ENCODE results near the gene CCDC190. TPM values are rescaled to one million over a fixed set of nuclear protein-coding genes. Genes with fewer than 3 reads are reported as not detected.

Gene CCDC190
- total RNA-seq, 1 experiment from 2014 or later: not detected

DNA sequence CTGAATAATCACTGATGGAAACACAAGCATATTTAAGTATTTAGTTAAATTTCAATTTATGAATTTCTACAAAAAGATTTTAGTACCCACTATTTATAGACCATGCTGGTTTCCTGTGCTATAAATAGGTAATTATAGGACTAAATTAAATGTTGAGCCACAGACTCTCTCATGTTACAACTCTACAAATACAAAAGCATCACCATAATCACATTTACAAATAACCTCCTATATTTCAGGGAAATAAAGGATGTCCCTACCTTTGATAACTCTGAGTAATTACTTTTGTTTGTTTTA, 32.6 kb upstream of the CCDC190 start:
- ATAC-seq (no peak), DNase-seq (ENCODE audit: low read depth, low spot score) (no peak)
- Histone ChIP-seq H3K36me3 (ENCODE audit: control insufficient read depth in 1 of 2, insufficient read depth in 2 of 2, low read length in 2 of 2) (no peaks in the 10 kb centered on the region), H3K27me3 (ENCODE audit: insufficient read depth, low read length) (no peaks in the 10 kb centered on the region; the same call in 1 of the 2 replicates), H3K4me1 (ENCODE audit: control insufficient read depth in 1 of 2, insufficient read depth in 2 of 2, low read length in 2 of 2) (no peaks in the 10 kb centered on the region), H3K27ac (ENCODE audit: low read depth, low read length) (no peak overlapping the region), H3K9me2 (ENCODE audit: insufficient read depth) (no peaks in the 10 kb centered on the region; the same call in 1 of the 2 replicates), H3K9me3 (ENCODE audit: control insufficient read depth in 1 of 2, insufficient read depth in 1 of 2, low read depth in 1 of 2, low read length in 2 of 2) (no peaks in the 10 kb centered on the region), H3K4me3 (replicated peaks in 1 of 2; ENCODE audit: low read depth in 1 of 2, low read length in 2 of 2) (no peak overlapping the region), H3K79me2 (ENCODE audit: insufficient read depth, low read length) (no peaks in the 10 kb centered on the region), H3K4me2 (ENCODE audit: low read length) (no peak overlapping the region), H2AFZ (ENCODE audit: low read depth, low read length, poor library complexity, severe bottlenecking) (no peak overlapping the region), H3K9ac (ENCODE audit: low read length) (no peak overlapping the region), H4K20me1 (ENCODE audit: insufficient read depth) (no peaks in the 10 kb centered on the region)
- intact Hi-C loops (cut with micrococcal nuclease): no loop called here
- ChIA-PET CTCF (no interaction called here), POLR2A (no interaction called here), RAD21 (ENCODE audit: low non-redundant PET in 1 of 2, low total read pairs in 2 of 2, uncharacterized antibody in 2 of 2, unreplicated experiment in 2 of 2) (no interaction called here)
- BruUV-seq (replicated peaks): no TSS peak
- TF ChIP-seq ZFX (IDR thresholded peaks at IDR 0.05) (no peak), JUND (IDR thresholded peaks at IDR 0.05) (no peak), ELF1 (IDR thresholded peaks at IDR 0.05; ENCODE audit: borderline replicate concordance, low read depth) (no peak), SRF (IDR thresholded peaks at IDR 0.05; ENCODE audit: low read depth) (no peak), CTCF (IDR thresholded peaks at IDR 0.05 in 2 of 3, conservative IDR thresholded peaks at IDR 0.05 in 1 of 3; ENCODE audit: borderline replicate concordance in 1 of 3, insufficient read depth in 1 of 3, low read depth in 2 of 3, low read length in 2 of 3) (no peak), FOSL1 (IDR thresholded peaks at IDR 0.05; ENCODE audit: low read depth) (no peak), EZH2 (IDR thresholded peaks at IDR 0.05) (no peak), EZH2phosphoT487 (IDR thresholded peaks at IDR 0.05; ENCODE audit: borderline replicate concordance) (no peak), CEBPB (IDR thresholded peaks at IDR 0.05; ENCODE audit: low read depth) (no peak), EGR1 (IDR thresholded peaks at IDR 0.05; ENCODE audit: low read depth) (no peak), POLR2AphosphoS5 (IDR thresholded peaks at IDR 0.05; ENCODE audit: low read depth, low read length) (no peak), POLR2A (IDR thresholded peaks at IDR 0.05; ENCODE audit: borderline replicate concordance, extremely low read depth, insufficient read depth, insufficient read length) (no peak)
- TF ChIP-seq, protein P1, sequence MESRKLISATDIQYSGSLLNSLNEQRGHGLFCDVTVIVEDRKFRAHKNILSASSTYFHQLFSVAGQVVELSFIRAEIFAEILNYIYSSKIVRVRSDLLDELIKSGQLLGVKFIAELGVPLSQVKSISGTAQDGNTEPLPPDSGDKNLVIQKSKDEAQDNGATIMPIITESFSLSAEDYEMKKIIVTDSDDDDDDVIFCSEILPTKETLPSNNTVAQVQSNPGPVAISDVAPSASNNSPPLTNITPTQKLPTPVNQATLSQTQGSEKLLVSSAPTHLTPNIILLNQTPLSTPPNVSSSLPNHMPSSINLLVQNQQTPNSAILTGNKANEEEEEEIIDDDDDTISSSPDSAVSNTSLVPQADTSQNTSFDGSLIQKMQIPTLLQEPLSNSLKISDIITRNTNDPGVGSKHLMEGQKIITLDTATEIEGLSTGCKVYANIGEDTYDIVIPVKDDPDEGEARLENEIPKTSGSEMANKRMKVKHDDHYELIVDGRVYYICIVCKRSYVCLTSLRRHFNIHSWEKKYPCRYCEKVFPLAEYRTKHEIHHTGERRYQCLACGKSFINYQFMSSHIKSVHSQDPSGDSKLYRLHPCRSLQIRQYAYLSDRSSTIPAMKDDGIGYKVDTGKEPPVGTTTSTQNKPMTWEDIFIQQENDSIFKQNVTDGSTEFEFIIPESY (IDR thresholded peaks at IDR 0.05; ENCODE audit: extremely low read depth, insufficient replicate concordance, low read length): no peak
- TF ChIP-seq, protein P2, sequence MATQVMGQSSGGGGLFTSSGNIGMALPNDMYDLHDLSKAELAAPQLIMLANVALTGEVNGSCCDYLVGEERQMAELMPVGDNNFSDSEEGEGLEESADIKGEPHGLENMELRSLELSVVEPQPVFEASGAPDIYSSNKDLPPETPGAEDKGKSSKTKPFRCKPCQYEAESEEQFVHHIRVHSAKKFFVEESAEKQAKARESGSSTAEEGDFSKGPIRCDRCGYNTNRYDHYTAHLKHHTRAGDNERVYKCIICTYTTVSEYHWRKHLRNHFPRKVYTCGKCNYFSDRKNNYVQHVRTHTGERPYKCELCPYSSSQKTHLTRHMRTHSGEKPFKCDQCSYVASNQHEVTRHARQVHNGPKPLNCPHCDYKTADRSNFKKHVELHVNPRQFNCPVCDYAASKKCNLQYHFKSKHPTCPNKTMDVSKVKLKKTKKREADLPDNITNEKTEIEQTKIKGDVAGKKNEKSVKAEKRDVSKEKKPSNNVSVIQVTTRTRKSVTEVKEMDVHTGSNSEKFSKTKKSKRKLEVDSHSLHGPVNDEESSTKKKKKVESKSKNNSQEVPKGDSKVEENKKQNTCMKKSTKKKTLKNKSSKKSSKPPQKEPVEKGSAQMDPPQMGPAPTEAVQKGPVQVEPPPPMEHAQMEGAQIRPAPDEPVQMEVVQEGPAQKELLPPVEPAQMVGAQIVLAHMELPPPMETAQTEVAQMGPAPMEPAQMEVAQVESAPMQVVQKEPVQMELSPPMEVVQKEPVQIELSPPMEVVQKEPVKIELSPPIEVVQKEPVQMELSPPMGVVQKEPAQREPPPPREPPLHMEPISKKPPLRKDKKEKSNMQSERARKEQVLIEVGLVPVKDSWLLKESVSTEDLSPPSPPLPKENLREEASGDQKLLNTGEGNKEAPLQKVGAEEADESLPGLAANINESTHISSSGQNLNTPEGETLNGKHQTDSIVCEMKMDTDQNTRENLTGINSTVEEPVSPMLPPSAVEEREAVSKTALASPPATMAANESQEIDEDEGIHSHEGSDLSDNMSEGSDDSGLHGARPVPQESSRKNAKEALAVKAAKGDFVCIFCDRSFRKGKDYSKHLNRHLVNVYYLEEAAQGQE (IDR thresholded peaks at IDR 0.05; ENCODE audit: low read depth): no peak

All from HCT116 (cell line).